Psoas muscle (tissue), 8 donors: ENCODE results near the gene DGKA. TPM values are rescaled to one million over a fixed set of nuclear protein-coding genes. Genes with fewer than 3 reads are reported as not detected.
A peak's percentile ranks its signal among the peaks of the same experiment; 100 is the strongest.

ENCODE experiments used
- ATAC-seq, 4 donors: fragments of 200-7000 bp; cut with Tn5 transposase; one replicate each; pipeline ENCODE4 v1.9.1; 2020; ENCODE audit warnings: moderate library complexity in 3 of 4, mild to moderate bottlenecking in 2 of 4
- DNase-seq, 2 donors: peaks; one replicate each; pipeline ENCODE4 v3.0.0-alpha.2; 2020
- H3K27ac ChIP-seq: fragments of 200-600 bp; one replicate; pipeline ENCODE4 v1.8.0; 2022
- H3K27me3 ChIP-seq, 3 donors: fragments of 200-600 bp in 1 of 3; one replicate each; pipeline versions ENCODE4 v1.6.1 to v1.8.0; 2013 to 2022; ENCODE audit warnings: low read length in 2 of 3, mild to moderate bottlenecking in 2 of 3, moderate library complexity in 1 of 3; ENCODE audit not compliant: insufficient read depth in 3 of 3
- H3K36me3 ChIP-seq, 2 donors: fragments of 200-600 bp in 1 of 2; one replicate each; pipeline versions ENCODE4 v1.6.1 to v1.8.0; 2013 to 2022; ENCODE audit warnings: low read depth in 1 of 2, mild to moderate bottlenecking in 1 of 2, moderate library complexity in 1 of 2; ENCODE audit not compliant: insufficient read depth in 1 of 2
- H3K4me1 ChIP-seq: fragments of 200-600 bp; one replicate; pipeline ENCODE4 v1.8.0; 2022
- H3K4me3 ChIP-seq: fragments of 200-600 bp; one replicate; pipeline ENCODE4 v1.8.0; 2022; ENCODE audit warnings: mild to moderate bottlenecking
- H3K9me3 ChIP-seq: fragments of 200-600 bp; one replicate; pipeline ENCODE4 v1.8.0; 2022
- WGBS, 3 donors: extraction: QIAGEN DNeasy Blood & Tissue Kit; methylation state at CpG; one replicate each; pipeline versions ENCODE4 v1.1.6 to v1.1.7; 2013; 5-methylcytosine and 5-hydroxymethylcytosine counted together
- intact Hi-C, 2 donors: fragments of 100-400 bp; cut with DNase I; formaldehyde crosslinking; loops; one replicate each; pipeline versions ENCODE4 v1.11.0 to v1.14.2; 2022
- polyA plus RNA-seq, 3 donors: library from polyadenylated mRNA; stranded (reverse); fragments of 200-250 nt; gene quantifications; one replicate each; pipeline ENCODE4 v1.2.3, GENCODE V29; 2013
- total RNA-seq, 4 donors: library from RNA; stranded (reverse); fragmentation: NEBNext Ultra II Directional in 2 of 4; extraction: Animal tissue kit (Norgen Biotek cat#: 25700) in 2 of 4; gene quantifications; one replicate each; pipeline versions ENCODE4 v1.2.1 to v1.2.4, GENCODE V29; 2021 to 2023
- TF ChIP-seq, protein P1 (sequence below): fragments of 200-600 bp; IDR thresholded peaks from one replicate; pipeline ENCODE4 v1.8.0; 2022; ENCODE audit warnings: antibody characterized with exemption
- donor health status: healthy with polysubstance abuse.
- donor health status: DM: no; HTN: no; CAD: no; lungs with moderate emphysema.
- donor health status: Bipolar disorder and iron deficiency.
- donor health status: healthy.
- donor health status: DM: yes; HTN: yes; CAD: no.
- donor health status: DM: no; HTN: no; CAD: no.
- donor health status: DM: no; HTN: no; CAD: no.
- donor health status: DM: yes; HTN: yes; CAD: no.

DGKA gene
- total and polyA plus RNA-seq, 7 donors = 2.0 to 5.4 (median 4.3) TPM

DNA sequence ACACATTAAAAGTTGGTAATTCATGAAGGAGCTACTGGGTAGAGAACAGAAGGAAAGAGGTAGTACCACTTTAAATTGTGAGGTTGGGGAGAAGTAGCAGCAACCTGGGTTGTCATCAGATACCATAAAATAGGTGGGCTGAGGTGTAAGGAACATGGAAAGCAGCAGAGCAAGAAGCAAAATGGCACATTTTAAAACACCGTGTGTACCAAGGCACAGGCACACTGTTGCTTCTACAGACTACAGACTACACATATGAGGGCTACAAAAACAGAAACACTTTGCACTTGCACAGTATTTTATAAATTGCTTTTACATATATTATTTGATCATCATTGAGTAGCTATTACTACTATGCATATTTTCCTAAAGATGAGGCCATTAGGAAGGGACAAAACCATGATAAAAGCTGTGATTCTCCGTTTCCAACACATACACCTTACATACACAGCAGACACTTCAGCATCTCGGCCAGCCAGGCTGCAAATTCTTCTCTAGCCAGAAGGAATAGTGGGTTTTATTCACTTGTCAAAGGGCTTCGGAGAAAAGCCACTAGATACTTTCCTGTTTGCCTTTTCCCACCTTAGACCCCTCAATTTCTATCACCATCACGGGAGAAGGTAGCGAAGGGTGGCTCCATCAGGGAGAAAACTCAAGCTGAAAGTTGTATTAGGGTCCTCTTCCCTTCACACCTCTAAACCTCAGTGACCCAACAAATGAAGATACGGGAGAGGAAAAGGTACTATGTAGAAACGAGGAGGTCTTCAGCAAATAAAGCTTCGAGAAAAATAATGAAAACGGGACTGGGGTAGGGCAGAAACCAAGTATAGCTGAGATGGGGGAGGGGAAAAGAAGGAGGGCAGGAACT, 4.9 kb upstream of the DGKA start:
- H3K27me3 ChIP-seq = no peaks in the 10 kb centered on the region
- peak overlapping the region; percentile 84 for H3K4me3 ChIP-seq
- DNase-seq (no peak), ATAC-seq (peak in 1 of 4 donors; percentile 21)
- H3K36me3 ChIP-seq = peaks cover 0 to 24% of the 10 kb centered on the region in 2 donors
- intact Hi-C loops = loop anchor here (2.0 to 5.0 kb wide), 3 partner anchors 94 to 109 kb away; partner anchors contain the start of genes DNAJC14 (in 1 of the 2), ORMDL2 (in 1 of the 2) and SARNP (in 1 of the 2)
- TF ChIP-seq, protein P1, sequence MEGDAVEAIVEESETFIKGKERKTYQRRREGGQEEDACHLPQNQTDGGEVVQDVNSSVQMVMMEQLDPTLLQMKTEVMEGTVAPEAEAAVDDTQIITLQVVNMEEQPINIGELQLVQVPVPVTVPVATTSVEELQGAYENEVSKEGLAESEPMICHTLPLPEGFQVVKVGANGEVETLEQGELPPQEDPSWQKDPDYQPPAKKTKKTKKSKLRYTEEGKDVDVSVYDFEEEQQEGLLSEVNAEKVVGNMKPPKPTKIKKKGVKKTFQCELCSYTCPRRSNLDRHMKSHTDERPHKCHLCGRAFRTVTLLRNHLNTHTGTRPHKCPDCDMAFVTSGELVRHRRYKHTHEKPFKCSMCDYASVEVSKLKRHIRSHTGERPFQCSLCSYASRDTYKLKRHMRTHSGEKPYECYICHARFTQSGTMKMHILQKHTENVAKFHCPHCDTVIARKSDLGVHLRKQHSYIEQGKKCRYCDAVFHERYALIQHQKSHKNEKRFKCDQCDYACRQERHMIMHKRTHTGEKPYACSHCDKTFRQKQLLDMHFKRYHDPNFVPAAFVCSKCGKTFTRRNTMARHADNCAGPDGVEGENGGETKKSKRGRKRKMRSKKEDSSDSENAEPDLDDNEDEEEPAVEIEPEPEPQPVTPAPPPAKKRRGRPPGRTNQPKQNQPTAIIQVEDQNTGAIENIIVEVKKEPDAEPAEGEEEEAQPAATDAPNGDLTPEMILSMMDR = no peak
- peaks cover 11% of the 10 kb centered on the region for H3K4me1 ChIP-seq
- no peaks in the 10 kb centered on the region for H3K9me3 ChIP-seq
- H3K27ac ChIP-seq = peak overlapping the region; percentile 93
- WGBS, 3 donors = 11 to 13% (median 11%) methylated on average over 10 of the region's 10 CpGs

DNA sequence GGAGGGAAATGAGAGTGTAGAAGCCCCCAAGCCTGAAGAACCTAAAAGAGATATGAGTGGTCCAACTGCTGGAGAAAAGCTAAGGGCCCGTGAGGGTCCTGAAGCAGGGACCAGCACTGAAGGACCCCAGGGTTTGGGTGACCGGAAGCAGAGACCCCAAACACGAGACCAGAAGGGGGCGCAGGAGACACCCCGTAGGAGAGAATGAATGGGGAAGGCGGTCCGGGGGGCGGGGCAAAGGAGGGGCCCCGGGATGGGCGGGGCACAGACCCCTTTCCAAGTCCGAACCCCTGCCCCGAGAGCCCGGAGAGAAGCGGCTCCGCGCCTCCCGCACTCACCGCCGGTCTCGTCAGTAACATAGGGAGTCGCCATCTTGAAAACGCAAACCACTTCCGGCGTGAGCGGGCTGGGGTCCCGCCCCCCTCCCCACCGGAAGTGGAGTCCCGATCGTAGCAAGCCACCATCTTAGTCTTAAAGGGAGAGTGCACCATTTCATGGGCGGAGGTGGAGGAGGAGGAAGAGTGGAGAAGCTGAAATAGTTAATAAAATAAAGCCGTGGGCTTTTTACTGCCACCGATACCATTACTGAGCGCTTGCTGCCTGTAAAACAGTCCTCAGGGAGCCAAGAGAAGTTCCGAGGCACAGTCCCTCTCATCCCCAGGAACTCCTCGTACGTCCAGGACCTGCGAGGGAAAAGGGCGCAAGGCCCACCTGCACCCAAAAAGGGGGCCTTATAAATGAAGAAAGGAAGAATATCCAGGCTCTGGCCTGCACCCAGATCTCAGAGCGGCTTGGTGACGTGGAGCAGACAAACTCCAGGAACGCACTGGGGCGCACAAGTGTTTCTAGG, 4.0 kb upstream of the DGKA start:
- Histone ChIP-seq H3K4me3 (peak overlapping the region; percentile 84), H3K27ac (peak overlapping the region; percentile 93), H3K4me1 (peaks cover 15% of the 10 kb centered on the region), H3K9me3 (no peaks in the 10 kb centered on the region), H3K27me3 (no peaks in the 10 kb centered on the region), H3K36me3 (peaks cover 0 to 15% of the 10 kb centered on the region in 2 donors)
- TF ChIP-seq, protein P1 = peak; percentile 65
- DNase-seq (peak; percentile 87 to 92), ATAC-seq (peak; percentile 92 to 95 (median 94))
- WGBS, 3 donors = 0 to 1% (median 1%) methylated on average over 40 to 42 of the region's 42 CpGs
- intact Hi-C loops = loop anchor here (2.0 to 5.0 kb wide), 3 partner anchors 95 to 110 kb away; partner anchors contain the start of genes DNAJC14 (in 1 of the 2), ORMDL2 (in 1 of the 2) and SARNP (in 1 of the 2)

DNA sequence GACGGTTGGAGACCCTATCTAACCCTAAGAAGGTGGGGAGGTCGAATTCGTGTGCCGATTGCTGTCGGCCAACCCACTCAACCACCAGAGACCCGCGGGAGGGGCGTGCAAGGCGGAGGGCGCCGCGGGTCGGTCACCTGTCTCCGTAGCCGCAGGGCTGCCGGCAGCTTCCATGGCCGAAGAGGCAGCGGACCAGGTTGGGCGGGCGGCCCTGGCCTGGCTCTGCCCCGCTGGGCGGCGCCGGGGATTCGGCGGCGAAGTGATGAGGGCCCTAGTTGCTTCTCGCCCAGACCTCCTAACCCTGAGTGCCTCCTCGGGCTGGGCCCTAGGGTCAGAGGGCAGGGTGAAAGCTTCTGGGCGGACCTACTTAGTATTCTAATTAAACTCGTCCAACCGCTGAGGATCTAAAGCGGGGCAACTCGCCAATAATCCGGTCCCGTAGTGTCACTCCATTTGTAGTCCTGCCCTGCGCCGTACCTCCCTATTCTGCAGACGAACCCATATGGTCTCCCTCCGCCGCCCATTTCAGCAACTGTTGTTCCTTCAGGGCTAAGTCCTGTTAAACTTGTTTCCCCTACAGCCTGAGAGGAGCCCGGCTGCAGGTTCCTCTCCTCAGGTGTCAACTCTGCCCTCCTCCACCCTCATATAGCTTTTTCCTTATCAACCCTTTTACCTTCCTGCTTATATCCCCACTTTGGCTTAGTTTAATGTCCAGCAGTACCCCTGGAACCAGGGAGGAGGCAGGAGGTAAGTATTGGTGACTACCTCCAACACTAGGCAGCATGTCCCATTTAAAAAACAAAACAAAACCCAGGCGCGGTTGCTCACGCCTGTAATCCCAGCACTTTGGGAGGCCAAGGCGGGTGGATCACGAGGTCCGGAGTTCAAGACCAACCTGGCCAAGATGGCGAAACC, 3.1 kb upstream of the DGKA start, which contains the start of gene PYM1:
TSS of gene PYM1 (minus strand) at position 307 of the 915 bp plus-strand sequence. CDS start at position 174, 133 bp downstream.
- Histone ChIP-seq H3K27me3 (peaks cover 0 to 6% (median 0%) of the 10 kb centered on the region in 3 donors), H3K9me3 (no peaks in the 10 kb centered on the region), H3K4me3 (peak within 1 kb of the TSS; percentile 84), H3K27ac (peak within 1 kb of the TSS; percentile 93), H3K4me1 (peaks cover 15% of the 10 kb centered on the region), H3K36me3 (peaks cover 0 to 6% of the 10 kb centered on the region in 2 donors)
- ATAC-seq (peak; percentile 60 to 72 (median 68)), DNase-seq (peak; percentile 79 to 85)
- TF ChIP-seq, protein P1 = no peak
- intact Hi-C loops = loop anchor here (2.0 to 5.0 kb wide), 3 partner anchors 96 to 111 kb away; partner anchors contain the start of genes DNAJC14 (in 1 of the 2), ORMDL2 (in 1 of the 2) and SARNP (in 1 of the 2)
- WGBS, 3 donors = 5 to 9% (median 6%) methylated on average over 40 to 49 of the region's 49 CpGs
